Stimulated activated CD4-positive, alpha-beta T cell treated with anti-CD3 and anti-CD28 coated beads, Interleukin-1b, Interleukin-23, amount 100 ng/mL, for 1 hour (primary cell): Measurements from ENCODE around the gene TMEM123.

ENCODE experiments used
- DNase-seq, 2 donors: peaks; one replicate each; pipeline ENCODE4 v3.0.0-alpha.2; 2020; ENCODE audit warnings: low read depth in 2 of 2

TMEM123 gene

GRCh38 chr11:102361086-102362031 is 91.2 kb downstream of the TMEM123 start:
- DNase-seq = no peak

DNA sequence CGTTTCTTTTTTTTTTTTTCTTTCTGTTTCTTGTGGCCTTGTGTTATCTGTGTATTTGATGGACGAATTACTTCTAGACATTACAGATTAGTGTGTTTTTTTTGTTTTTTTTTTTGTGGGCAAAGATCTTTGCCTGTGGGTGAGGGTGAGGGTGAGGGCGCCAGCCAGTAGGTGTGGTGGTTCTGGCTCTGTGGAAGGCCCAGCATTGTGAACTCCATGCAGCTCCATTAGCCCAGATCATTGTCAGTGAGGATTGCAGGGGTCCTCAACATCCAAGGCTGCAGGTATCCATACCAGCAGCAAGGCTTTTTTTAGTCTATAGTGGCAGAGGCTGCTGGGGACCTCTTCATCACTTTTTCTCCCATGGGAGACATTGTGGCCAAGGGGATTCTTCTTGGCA is 91.9 kb downstream of the TMEM123 start:
- DNase-seq = no peak

GRCh38 chr11:102359372-102359771 is 93.2 kb downstream of the TMEM123 start:
- DNase-seq = no peak

DNA sequence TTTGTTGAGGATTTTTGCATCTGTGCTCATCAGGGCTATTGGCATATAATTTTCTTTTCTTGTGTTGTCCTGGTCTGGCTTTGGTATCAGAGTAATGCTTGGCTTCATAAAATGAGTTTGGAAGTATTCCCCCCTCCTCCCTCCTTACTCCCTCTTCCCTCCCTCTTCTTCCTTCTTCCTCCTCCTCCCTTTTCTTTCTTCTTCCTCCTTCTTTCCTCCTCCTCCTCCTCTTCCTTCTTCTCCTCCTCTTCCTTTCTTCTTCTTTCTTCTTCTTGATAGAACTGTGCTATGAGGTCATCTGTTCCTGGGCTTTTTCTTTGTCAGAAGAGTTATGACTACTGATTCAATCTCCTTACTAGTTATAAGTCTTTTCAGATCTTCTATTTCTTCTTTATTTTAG is 95.4 kb downstream of the TMEM123 start:
- DNase-seq = no peak

DNA sequence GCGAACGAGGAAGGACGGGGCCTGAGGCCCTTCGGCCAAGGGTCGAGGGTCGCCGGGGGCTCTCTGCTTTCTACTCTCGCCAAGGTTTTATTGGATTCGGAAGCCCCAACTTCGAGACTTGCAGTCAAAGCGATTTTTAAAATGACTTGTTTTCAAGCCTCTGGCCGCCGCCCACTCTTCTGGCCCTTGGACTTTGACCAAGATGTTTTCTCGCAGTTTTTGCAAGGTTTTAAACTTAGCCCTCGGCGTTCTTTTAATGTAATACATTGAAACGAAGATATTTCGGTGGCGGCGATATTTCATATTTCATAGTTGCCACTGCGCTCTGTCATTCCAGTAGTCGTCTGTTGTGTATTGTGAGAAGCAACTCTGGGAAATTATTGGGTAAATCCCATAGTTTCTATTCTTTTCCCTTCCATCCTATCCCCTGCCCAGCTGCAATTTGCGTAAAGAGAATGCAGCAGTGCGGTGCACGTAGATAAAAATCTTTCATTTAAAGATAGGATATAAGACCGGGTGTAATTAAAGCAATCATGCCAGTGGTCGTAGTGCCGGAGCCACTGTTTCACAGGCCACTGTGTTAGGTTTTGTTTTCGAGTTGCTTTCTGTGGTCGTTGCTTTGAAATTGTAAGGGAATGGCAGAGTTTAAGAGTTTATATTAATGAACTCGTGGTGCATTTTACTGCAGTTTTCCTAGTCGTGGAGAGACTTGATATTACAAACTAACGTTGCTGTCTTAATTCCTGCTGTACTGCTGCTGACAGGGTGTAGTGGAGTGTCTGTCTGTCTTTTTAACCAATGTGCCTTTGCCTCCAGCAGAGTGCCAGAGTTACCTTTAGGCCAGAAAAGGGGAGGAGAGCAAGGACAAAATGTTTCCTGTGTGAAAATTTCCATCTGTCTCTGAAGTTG is 104.8 kb downstream of the TMEM123 start:
- DNase-seq = no peak

GRCh38 chr11:102346748-102347461 is 105.7 kb downstream of the TMEM123 start, which contains the start of gene BIRC2:
TSS of gene BIRC2 (plus strand) at chr11:102347214. CDS start at chr11:102349855, 2,641 bp downstream.
- DNase-seq = peak; percentile 86 to 94

GRCh38 chr11:102346456-102346747 is 106.2 kb downstream of the TMEM123 start:
- DNase-seq = no peak
